22Rv1 (cell line): ENCODE data around the gene HEY2.

Experiments used
- H3K27ac ChIP-seq: fragments of 450-650 bp; 2 replicates; pipeline ENCODE4 v1.5.1; 2017
- ZFX ChIP-seq: fragments of 450-650 bp; IDR thresholded peaks from 2 replicates; pipeline ENCODE4 v1.6.1; 2017; ENCODE audit warnings: antibody characterized with exemption, borderline replicate concordance
- TF ChIP-seq, protein P1 (sequence below): fragments of 450-650 bp; IDR thresholded peaks from 2 replicates; pipeline ENCODE4 v1.5.1; 2017; ENCODE audit warnings: mild to moderate bottlenecking

Gene HEY2

GRCh38 chr6:125746019-125746414, 3.4 kb upstream of the HEY2 start:
- TF ChIP-seq, protein P1, sequence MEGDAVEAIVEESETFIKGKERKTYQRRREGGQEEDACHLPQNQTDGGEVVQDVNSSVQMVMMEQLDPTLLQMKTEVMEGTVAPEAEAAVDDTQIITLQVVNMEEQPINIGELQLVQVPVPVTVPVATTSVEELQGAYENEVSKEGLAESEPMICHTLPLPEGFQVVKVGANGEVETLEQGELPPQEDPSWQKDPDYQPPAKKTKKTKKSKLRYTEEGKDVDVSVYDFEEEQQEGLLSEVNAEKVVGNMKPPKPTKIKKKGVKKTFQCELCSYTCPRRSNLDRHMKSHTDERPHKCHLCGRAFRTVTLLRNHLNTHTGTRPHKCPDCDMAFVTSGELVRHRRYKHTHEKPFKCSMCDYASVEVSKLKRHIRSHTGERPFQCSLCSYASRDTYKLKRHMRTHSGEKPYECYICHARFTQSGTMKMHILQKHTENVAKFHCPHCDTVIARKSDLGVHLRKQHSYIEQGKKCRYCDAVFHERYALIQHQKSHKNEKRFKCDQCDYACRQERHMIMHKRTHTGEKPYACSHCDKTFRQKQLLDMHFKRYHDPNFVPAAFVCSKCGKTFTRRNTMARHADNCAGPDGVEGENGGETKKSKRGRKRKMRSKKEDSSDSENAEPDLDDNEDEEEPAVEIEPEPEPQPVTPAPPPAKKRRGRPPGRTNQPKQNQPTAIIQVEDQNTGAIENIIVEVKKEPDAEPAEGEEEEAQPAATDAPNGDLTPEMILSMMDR: no peak
- no peak for TF ChIP-seq ZFX
- H3K27ac ChIP-seq: no peak overlapping the region

DNA sequence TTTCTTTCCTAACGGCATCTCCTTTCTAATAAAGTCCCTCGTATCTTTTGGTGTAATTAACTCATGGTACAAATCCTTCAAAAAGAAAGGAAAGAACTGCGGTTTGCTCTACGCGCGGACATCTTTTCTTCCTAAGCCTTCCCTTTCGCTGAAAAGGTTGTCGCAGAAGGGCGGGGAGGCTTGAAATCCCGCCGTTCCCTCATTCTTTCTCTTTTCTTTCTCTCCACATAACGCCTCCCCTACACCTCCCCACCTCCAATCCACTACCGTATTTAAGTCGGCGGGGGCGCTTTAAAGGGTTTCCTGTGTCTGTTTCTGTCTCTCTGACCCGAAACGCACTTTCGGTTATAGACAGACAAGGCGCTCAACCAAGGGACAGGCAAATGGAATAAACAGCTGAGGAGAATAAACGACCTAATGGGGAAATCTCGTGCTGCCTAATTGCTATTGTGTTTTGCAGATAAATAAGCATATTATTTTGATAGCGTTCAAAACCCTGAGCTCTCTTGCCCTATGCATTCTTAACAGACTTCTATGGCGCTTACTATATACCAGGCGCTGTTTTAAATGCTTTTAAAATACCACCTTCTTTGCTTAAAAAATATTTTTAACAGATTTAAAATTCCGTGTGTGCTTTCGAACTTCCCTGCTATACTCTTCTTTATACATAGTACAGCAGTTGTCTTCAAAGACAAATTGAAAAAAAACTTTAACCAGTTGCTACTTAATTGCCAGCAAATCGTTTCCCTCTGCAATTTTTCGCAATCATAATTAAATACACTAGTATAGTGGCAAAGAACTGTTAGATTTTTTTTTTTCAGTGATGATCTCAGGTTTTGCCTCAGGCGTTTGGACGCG, 2.5 kb upstream of the HEY2 start:
- TF ChIP-seq ZFX: no peak
- TF ChIP-seq, protein P1: no peak
- no peak overlapping the region for H3K27ac ChIP-seq

DNA sequence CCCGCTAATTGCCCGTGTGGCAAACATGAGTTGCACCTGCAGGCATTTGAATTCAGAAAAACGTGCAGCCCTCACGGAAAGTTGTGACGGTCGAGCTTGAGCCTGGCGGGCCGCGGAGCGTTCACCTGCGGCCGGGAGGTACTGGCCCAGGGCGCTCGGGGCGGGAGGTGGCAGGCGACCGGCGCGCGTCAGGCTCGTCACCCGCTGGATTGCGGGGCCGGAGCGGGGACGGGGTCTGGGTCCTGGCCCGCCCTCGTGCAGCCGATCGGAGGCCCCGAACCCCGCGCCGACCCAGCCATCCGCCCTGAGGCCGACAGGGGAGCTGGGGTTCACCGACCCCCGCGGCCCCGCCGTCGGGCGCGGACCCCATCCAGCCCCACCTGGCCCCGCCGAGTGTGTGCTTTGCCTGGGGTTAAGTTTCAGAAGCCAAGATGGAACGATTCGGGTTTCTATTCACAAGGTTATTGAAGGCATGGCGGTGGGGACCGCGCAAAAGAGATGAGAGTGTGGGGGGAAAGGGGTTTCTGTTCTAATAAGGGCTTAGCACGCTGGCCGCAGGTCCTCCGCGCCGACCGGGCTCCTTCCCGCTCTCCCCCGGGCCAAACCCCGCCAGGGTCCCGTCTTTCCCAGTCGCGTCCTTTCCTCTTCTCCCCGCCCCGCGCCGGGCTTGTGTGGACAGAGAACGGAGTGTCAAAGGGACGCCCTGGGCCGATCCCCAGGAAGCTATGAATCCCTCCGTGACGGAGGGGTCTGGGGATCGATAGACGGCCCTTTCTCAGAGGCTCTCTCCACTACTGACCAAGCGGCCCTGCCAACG, 1.6 kb upstream of the HEY2 start:
- H3K27ac ChIP-seq: no peak overlapping the region

DNA sequence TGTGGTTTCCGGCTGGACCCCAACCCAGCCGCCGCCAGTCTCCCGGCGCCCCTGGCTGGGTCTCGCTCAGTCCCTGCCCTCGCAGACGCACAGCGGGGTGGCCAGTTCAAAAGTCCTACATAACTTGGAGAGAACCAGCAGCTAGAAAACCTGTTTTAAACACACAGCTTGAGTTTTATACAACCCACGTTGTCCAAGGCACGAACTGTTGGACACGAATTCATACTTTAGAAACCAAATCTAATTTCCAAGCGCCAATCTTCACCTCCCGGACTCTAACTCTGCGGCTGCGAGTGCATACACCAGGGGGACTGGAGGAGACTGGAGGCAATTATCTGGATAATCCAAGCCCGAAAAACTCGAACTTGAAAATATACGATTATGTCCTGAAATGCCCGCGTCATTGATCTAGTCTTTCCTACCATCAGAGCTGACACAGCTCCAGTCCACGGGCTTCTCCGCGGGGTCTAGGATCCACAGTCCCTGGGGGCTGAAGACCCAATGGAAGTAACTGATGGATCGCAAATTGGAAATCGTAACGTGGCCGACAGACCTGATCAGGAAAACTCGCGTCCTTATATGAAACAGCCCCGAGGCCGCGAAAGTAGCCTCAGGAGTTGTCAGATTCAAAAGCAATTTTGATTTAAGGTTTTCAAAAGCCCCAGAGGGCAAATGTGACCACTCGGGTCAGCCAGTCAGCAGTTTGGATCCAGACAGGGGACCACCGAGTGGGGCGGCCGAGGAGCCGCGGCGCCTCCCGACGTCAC, 843 bp upstream of the HEY2 start:
- no peak overlapping the region for H3K27ac ChIP-seq

More for the DNA sequence above, 1.6 kb upstream of the HEY2 start:
- TF ChIP-seq, protein P1: no peak
- no peak for TF ChIP-seq ZFX

DNA sequence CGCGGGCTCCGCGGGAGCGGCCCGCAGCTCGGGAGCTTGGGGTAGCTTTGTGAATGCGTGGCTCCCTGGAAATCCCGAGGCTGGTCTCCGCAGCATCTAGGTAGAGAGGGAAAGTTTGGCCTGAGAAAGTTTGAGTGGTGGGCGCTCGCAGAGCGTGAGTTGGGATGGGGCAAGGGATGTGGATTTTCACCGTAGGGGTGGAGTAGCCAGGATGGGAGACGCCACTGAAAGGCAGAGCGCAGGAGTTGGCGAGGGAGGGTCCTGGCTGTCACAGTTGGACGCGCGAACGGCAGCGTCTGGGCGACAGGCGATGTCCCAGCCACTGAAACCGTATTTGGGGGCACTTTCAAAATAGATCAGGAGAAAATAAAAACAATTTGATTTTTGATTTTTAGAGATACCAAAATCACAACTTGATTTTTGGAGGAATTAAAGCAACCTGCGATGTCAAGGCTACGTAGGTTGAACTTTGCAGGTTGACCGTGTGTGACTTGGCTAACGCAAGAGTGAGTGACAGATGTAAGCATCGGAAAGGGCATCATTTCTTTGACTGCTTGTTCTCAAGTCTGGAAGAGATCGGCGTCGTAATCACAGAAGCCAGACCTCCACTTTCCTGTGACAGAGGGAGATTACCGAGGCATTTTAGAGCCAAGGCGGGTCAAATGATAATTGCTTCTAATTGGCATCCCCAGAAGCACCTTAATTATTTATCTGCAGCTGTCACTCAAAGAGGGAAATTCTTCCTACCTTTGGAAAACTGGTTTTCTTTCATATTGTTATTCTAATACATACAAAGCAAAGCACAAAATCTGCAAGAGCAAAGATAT, 646 bp downstream of the HEY2 start:
- TF ChIP-seq ZFX: no peak
- TF ChIP-seq, protein P1: no peak
- H3K27ac ChIP-seq: no peak overlapping the region

More for the DNA sequence above, 843 bp upstream of the HEY2 start:
- no peak for TF ChIP-seq ZFX

- no peak overlapping the region for H3K27ac ChIP-seq
- TF ChIP-seq, protein P1: no peak
- no peak for TF ChIP-seq ZFX
Observed at GRCh38 chr6:125750692-125751333, 1.4 kb downstream of the HEY2 start.
